GM03348 (cell line): ENCODE data around the gene ALKBH5.

Experiments
- DNase-seq: peaks from one replicate; pipeline ENCODE4 v3.0.0; 2012; ENCODE audit warnings: low spot score

The ALKBH5 gene

DNA sequence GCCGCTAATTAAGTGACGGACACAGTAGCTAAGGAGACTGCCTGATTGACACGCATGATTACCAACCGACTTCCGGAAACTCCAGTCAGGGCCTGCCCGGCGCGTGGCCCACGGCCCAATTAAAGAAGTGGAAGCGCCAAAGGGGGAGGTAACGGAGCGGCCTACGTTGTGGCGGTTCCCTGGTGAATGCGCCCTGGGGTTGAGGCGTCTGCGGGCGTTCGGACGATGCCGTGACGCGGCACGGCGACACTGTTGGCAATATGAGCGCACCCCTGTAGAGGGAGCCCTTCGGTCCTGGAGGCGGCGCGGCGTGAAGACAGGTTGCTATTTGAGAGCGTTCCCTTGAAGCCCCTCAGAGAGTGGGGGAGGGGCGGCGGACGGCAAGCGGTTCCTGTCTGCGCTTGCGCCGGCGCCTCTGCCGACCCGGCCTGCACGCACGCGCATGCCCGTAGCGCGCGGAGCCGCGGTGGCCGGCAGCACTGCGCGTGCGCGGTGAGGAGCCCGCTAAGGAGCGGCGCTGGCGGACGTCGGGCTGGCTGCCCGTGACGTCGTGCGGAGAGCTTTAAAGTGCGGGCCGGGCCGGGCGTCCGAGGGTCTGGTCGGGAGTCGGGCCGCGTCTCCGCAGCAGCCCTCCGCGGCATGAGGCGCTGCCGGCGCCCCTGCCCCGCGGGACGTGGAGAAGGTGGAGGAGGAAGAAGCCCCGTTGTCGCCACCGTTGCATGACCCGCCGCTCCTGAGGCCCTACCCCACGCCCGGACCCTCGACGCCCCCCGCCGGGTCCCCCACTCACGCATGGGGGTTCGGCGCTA lies at the start of gene ALKBH5:
Gene ALKBH5, plus strand, starts transcription at position 495 of the 809 bp plus-strand sequence. CDS start 416 bp downstream, outside the sequence.
- peak; percentile 100 for DNase-seq

DNA sequence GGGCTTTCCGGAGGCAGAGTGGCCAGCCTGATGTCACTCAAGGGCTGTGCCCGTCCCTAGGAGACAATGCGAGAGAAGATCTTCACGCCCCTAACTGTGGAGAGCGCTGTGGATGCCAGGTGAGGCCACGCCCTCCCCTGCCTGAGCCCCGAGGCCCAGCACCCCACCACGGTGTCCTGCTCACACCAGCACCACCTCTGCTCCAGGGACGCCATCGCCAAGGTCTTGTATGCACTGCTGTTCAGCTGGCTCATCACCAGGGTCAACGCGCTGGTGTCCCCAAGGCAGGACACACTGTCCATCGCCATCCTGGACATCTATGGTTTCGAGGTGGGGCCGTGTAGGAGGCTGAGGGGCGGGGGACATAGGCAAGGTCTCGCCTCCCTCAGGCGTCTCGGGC lies 47.3 kb upstream of the ALKBH5 start:
- DNase-seq = no peak

- no peak for DNase-seq
These were observed 45.4 kb upstream of the ALKBH5 start for GRCh38 chr17:18138065-18138749.

DNA sequence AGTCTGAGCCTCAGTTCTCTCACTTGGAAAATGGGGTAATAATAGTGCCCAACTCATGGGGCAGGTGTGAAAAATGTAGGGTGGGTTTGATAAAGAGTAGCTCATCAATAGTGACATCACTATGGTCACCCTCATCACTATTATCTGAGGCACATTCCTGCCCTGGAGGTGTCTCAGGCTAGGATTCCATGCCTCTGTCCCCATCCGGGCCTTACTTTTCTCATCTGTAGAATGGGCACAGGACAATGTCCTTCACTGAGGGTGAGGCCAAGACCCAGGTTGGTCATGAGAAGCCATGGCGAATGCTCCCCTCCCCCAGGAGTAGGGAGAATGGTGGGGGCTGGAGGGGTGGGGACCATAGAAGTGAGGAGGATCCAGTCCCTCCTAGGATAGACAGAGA lies 44.5 kb upstream of the ALKBH5 start:
- DNase-seq = no peak

DNA sequence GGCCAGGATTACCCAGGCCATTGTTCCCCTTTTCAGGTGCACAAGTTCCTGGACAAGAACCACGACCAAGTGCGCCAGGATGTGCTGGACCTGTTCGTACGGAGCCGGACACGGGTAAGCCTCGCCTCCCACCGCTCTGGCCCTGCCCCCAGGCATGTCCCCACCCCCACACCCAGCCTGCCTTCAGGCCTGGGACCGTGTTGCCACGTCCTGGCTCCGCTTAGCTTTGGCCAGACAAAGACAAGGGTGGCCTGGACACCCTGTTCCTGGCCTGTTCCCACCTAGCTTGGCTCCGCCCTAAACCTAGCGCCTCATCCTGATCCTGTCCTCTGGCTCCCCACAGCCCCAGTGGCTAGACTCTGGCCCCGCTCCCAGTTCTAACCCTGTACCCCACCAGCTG lies 44.1 kb upstream of the ALKBH5 start:
- DNase-seq = no peak

DNA sequence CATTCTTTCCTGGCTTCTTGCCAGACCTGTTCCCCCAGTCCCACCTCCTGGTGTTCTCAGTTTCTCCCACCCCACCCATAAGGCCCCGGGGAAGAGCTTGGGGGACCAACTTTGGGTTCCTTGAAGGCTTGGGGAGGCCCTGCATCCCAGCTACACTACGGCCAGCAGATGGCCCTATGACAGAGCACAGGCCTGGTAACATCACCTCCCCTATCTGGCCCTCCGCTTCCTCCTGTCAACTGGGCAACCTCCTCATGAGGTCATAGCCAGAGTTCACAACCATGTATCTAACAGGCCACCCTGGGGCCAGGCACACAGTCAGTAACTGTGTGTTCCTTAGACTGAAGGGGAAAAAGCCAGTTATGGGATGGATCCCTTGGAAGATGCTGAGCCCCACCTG lies 43.7 kb upstream of the ALKBH5 start:
- DNase-seq = peak; percentile 34

DNA sequence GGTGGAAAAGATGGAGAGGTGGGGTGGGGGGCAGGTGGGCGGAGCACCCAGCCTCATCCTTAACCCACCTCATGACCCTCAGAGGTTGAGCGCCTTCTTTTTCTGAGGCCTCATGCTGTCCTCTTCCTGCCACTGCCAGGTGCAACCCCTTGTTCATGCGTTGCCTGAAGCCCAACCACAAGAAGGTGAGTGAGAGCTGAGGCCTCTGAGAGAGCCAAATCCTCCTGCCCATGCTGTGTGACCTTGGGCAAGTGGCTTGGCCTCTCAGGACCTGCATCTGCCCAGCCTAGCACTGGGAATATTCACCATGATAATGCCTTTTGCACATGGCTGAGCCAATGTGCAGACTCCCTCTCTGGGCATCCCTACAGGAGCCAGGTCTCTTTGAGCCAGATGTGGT lies 43.0 kb upstream of the ALKBH5 start:
- DNase-seq = no peak

DNA sequence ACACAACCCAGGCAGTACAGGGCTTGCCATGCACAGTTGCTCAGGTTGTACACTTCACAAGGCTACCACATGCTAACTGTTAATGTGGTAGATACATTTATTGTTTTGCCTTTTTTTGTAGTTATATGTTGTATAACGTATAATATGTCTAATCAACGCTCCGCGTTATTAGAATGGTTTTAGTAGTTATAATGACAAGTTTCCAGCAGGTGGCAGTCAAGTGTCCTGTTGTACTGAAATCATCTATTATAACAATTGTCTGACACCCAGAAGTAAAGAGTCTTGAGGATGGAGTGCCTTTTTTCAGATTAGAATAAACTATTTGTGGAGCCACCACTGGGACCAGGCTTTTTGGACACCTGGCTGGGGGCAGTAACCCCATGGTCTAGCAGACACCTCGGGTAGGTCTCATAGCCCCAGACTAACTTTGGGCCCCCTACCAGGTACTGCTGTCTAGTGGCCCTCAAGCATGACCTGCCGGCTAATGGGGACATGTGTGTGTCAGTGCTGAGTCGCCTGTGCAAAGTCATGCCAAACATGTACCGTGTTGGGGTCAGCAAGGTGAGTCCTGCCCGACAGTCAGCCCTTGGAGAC lies 42.3 kb upstream of the ALKBH5 start:
- peak; percentile 82 for DNase-seq

- no peak for DNase-seq
These were observed 41.2 kb upstream of the ALKBH5 start for GRCh38 chr17:18142417-18142816.

- DNase-seq = no peak
These were observed 40.3 kb upstream of the ALKBH5 start for GRCh38 chr17:18143044-18143936.

DNA sequence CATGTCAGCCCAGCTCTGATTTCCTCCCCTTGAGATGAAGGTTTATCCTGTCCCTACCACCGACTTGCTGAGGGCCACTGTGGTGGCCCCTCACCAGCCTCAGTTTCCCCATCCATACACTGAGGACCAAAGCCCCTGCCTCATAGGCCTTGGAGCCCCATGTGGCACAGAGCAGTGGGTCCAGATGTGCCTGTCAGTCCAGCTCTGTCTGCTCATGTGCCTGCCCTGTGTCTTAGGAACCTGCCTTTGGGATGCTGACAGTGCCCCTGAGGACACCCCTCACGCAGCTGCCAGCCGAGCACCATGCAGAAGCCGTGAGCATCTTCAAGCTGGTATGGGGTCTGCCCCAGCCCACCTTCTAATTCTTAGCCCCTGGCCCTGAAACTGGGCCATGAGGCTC lies 39.4 kb upstream of the ALKBH5 start:
- no peak for DNase-seq

- no peak for DNase-seq
These were observed 38.8 kb upstream of the ALKBH5 start for GRCh38 chr17:18144855-18145254.

- no peak for DNase-seq
These were observed 37.8 kb upstream of the ALKBH5 start for GRCh38 chr17:18145811-18146210.

- no peak for DNase-seq
These were observed 37.4 kb upstream of the ALKBH5 start for GRCh38 chr17:18146259-18146658.

GRCh38 chr17:18146980-18147379 lies 36.6 kb upstream of the ALKBH5 start:
- DNase-seq = no peak

GRCh38 chr17:18148586-18148985 lies 35.0 kb upstream of the ALKBH5 start:
- no peak for DNase-seq

DNA sequence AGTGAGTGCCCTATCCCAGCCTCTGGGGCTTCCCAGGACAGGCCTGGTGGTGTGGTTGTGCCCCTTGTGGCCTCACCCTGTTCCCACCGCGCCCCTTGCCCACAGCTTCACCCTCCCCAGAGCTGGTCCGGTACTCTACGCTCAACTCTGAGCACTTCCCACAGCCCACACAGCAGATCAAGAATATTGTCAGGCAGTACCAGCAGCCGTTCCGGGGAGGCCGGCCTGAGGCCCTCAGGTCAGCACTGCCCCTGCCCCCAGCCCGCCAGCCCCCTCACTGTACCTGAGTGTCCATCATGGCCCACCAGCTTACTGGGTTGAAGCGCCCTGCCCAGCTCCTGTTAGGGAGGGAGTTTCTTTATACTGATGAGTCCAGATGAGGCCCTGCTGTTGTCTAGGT lies 32.3 kb upstream of the ALKBH5 start:
- DNase-seq = no peak

DNA sequence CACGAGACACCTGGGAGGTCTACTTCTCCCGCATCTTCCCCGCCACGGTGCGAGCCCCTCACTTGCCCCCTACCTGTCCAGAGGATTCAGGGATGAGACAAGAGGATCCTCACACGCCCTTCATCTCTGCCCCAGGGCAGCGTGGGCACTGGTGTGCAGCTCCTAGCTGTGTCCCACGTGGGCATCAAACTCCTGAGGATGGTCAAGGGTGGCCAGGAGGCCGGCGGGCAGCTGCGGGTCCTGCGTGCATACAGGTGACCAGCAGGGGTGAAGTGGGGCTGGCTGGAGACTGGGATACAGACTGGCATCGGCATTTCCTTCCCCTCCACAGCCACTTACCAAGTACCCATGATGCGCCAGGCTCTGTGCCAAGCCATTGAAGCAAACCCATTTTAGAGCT lies 28.4 kb upstream of the ALKBH5 start:
- DNase-seq = no peak

- DNase-seq = no peak
These were observed 27.3 kb upstream of the ALKBH5 start for GRCh38 chr17:18156171-18156975.

- no peak for DNase-seq
These were observed 26.7 kb upstream of the ALKBH5 start for GRCh38 chr17:18156976-18157280.

DNA sequence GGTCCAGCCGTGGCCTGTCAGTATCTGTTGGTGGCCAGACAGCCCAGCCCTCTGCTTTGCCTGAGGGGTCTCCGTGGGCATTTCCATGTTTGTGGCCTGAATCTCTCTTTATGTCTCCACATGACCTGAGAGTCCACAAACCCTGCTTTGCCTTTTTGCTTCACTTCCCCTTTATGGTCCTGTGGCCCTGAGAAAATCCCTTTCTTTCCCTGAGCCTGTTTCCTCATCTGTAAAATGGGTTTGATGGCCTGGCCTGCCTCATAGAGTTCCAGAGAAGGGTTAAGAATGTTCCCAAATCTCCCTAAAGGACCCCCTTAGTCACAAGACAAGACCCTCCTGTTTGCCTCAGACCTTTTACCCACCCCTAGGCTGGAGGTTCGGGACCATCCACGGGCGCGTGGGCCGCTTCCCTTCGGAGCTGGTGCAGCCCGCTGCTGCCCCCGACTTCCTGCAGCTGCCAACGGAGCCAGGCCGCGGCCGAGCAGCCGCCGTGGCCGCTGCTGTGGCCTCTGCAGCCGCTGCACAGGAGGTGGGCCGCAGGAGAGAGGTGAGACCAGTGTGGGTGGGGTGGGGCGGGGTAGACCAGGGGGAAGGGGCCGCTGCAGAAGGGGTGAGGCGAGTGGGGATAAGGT lies 26.2 kb upstream of the ALKBH5 start:
- no peak for DNase-seq
